ENCODE data around the gene CNTNAP5. TPM values are rescaled to one million over a fixed set of nuclear protein-coding genes. Genes with fewer than 3 reads are reported as not detected.

CNTNAP5 gene
- total and polyA plus RNA-seq, 2 of the 8 experiments (the other 6 are each of a cell fraction or from before 2014, with no cell fraction given), result 0.11 to 0.76 TPM

DNA sequence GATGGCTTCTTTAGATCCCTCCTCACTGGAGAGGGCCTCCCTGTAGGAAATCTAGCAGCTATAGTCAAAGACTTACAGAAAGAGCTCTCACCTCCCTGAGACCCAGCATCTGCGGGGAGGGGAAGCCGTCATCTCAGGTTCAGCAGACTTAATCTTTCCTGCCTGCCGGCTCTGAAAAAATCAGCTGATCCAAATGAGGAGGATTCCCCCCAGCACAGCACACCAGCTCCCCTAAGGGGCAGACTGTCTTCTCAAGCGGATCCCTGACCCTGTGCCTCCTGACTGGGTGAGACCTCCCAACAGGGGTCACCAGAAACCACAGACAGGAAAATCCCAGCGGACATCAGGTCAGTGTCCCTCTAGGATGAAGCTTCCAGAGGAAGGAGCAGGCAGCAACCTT lies 601.9 kb downstream of the CNTNAP5 start (continued):
- no peak for TF ChIP-seq NANOG (IDR thresholded peaks at IDR 0.05; ENCODE audit: insufficient read depth, low read depth, low read length, poor library complexity, severe bottlenecking)
- TF ChIP-seq EGR1 (IDR thresholded peaks at IDR 0.05; ENCODE audit: borderline replicate concordance, low read depth, low read length), result no peak
- TF ChIP-seq SP2 (IDR thresholded peaks at IDR 0.05; ENCODE audit: low read length), result no peak
- no peak for TF ChIP-seq HDAC2 (IDR thresholded peaks at IDR 0.05; ENCODE audit: borderline replicate concordance in 1 of 2, low read depth in 2 of 2, low read length in 2 of 2)
- no peak for TF ChIP-seq CHD2 (IDR thresholded peaks at IDR 0.05; ENCODE audit: low read length)
- no peak for TF ChIP-seq SP1 (IDR thresholded peaks at IDR 0.05; ENCODE audit: low read depth, low read length)

Data from H1 (cell line).